Left renal pelvis (tissue), 4 donors: Measurements from ENCODE around the gene PLAA. TPM values are rescaled to one million over a fixed set of nuclear protein-coding genes. Genes with fewer than 3 reads are reported as not detected.
"Not testable (repeated sequence)": the region's sequence is repeated elsewhere in the genome, so short reads cannot be mapped to it uniquely, and the experiment has no call there.

ENCODE experiments used
- DNase-seq, 4 donors: peaks; one replicate each; pipeline ENCODE4 v3.0.0-alpha.2; 2013; ENCODE audit warnings: low read depth in 4 of 4, low spot score in 3 of 4
- polyA plus RNA-seq, 4 donors: library from polyadenylated mRNA; unstranded; fragments of 120-200 nt; gene quantifications; one replicate each; pipeline ENCODE4 v1.2.1, GENCODE V29; 2013; ENCODE audit not compliant: insufficient read length in 4 of 4

The PLAA gene
- polyA plus RNA-seq, 4 donors, result 33.8 to 51.9 (median 45.9) TPM

DNA sequence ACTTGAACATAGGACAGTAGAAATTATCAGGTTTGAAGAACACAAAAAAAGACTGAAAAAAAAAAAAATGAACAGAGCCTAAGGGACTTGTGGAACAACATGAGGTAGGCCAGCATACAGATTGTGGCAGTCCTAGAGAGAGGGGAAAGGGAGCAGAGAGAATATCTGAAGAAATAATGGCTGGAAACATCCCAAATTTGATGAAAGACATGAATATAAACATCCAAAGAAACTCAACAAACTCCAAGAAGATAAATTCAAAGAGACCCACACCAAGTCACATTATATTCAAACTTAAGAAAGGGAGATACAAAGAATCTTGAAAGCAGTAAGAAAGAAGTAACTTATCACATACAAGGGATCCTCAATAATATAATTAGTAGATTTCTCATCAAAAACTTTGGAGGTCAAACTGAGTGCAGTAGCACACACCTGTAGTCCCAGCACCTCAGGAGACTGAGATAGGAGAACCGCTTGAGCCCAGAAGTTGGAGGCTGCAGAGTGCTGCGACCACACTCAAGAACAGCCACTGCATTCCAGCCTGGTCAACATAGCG lies 9.1 kb downstream of the PLAA start:
- no peak for DNase-seq

DNA sequence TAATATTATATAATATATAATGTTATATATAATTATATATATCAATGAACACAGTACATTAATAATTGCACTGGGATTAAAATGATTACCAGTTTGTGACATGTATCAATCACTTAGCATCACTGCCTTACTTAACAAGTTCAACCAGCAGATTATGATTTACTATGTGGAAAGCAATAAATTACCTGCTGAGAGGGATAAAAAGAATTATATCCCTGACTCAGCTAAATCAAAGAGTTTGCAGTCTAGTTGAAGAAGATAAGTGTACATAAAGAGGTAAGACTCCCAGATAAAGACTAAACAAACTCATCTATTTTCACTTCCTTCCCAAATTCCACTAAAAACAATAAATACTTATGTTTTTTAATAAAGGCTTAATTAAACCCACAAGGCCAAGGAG lies 11.2 kb downstream of the PLAA start:
- DNase-seq, result no peak

DNA sequence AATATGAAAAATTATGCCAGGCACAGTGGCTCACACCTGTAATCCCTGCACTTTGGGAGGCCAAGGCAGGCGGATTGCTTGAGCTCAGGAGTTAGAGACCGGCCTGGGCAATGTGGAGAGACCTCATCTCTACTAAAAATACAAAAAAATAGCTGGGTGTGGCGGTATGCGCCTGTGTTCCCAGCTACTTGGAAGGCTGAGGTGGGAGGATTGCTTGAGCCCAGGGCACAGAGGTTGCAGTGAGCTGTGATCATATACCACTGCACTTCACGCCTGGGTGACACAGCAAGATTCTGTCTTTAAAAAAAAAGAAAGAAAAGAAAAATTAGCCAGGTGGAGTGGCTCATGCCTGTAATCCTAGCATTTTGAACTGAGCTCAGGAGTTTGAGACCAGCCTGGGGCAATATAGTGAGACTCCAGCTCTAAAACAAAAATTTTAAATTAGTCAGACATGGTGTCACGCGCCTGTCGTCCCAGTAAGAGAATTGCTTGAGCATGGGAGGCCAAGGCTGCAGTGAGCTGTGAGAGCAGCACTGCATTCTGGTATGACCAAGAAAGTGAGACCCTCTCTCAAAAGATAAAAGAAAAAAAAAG lies 18.0 kb downstream of the PLAA start:
- DNase-seq, result no peak

DNA sequence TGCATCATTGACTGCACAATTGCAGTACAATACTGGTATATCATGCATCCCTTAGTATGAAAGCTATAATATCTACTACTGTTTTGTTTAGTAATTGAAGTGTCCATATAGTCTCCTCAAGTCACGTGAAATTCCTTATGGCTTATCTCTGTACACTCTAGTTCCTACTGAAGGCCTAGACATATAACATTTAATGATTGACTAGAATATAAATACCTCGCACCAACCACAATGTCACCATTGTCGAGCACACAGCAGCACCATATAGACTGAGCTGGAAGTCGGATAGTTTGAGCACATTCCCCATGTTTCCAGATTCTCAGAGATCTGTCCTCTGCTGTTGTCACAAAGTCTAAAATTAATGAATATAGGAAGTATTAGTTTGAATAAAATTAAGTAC lies 21.4 kb downstream of the PLAA start:
- DNase-seq, result no peak

DNA sequence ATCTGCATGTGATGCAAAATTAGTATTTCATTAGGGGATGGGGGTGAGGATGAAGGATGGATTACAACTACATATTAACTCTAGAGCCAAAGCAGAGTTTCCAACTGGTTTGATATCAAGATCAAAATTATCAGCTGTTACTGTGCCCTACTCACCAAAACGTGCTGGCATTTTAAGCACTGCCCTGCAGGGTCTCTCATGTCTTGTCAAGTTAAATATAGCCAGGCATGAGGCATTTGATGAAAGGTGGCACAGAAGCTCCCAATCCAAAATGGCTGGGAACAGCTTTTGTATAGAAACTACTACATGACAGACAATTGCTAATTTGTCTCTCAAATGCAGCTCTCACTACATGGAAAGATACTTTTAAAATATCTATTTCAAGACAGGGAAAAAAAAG lies 27.3 kb downstream of the PLAA start:
- DNase-seq, result no peak

DNA sequence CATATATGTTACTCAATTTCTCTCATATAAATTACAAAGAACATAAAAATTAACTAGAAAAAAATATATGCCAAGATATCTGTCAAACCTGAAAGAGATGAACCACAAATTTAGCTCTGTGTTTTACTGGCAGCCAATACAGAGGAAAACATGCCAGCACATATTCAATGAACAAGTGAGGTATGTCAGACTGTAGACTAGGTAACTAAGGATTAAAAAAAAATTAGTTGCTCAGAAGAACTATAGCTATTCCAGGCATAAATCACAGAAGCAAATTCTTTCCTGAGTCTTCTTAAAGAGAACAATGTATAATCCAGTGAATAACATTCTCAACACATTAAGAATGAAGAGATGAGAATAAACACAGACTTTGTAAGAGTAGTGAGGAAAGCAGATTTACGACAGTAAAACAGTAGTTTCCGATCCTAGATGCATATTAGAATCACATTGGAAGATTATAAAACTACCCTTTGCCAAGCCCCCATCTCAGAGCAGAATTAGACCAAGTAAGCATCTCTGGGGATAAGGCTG lies 33.8 kb downstream of the PLAA start:
- DNase-seq, result no peak

DNA sequence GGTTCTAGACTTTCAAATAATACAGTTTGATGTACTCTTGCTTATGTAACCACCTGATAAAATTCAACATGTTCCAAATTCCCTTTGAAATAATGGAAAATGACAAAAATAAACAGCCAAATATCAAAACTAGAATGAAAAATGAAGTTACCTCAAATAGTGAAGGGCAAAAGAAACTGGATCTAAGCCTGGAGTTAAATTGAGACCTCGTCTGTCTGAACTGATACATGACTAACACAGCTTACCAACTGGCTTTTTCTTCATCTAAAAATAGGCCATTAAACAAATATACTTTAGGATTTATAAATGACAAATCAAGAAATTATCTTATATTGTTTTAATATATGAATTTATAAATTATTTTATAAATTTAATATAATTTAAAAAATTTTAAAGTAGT lies 42.4 kb downstream of the PLAA start:
- DNase-seq, result no peak

DNA sequence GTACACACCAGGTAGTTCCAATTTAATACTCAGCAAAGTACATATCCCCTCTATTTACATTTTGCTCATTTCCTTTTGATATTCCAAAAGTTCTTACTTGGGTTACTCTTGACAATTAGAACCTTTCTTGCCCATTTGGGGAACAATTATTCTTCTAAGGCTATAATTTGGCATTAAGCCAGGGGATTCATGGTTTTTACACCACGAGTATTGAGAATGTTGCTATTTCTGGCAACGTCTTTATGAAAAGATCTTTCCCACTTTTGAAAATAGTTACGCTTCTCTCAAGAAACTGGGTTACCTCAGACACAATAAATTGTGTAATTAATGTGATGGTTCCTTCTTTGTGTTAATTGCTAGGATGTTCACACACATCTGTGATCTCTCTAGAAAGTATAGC lies 43.0 kb downstream of the PLAA start:
- DNase-seq, result no peak

DNA sequence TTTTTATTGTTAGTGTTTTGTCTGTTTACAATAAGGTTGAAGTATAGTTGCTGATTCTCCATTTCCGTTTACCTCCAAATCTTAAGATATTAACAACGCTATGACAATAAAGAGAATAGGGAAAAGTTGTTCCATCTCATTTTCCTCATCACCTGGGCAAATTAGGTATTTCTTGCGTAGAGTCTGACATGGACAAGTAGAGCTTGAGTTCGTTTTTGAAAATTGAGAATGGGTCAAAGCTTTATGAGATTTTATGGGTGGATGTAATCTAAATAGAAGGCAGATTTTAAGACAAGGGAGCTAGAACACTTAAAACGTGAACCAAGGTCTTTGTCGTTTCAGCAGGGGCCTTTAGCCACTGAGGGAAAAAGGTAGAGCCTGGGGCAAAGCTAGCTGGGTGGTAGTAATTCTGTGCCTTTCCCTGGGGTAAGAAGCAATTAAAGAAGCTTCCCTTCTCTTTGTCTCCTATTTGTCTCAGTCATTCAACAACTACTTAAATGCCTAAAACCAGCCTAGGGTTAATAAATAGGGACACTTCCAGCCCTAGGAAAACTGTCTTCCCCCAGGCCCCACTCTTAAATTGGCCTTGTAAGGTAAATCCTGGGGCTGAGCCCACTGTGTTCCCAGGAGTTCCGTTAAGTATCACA lies 53.9 kb downstream of the PLAA start:
- peak in 1 of 4 donors; percentile 19 for DNase-seq

DNA sequence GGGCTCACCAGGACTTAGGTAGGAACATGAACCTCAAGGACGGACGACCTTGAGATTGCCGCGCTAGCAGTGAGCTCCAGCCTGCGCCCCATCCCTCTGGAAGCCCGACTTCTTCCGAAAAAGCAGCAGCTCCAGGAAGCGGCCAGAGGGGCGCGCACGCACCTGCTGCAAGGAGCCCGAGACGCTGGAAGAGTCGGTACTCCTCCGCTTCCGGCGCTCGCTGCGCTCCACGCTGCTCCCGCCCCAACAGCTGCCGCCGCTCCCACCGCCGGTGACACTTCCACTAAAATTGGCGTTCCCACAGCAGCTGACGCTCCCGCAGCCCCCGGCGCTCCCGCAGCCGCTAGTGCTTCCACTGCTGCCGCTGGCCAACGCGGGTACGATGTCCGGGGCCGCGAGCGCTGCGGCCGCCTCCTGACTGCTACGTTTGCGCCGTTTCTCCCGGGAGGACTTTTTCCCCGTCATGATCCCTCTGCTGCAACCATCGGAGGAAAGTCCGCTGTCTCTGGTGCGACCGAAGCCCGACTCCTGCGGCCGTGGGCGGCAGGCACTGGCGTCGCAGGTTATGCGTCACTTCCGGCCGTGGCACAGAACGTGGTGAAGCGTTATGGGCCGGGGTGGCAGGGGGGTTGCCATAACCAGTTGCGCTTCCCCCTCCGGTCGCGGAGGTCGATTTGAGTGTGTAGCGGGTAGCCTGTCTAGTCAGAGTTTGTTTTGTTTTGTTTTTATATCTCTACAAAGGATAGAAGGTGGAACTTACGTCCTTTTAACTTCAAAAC lies 54.6 kb downstream of the PLAA start, which contains the start of gene CAAP1:
CAAP1 (minus strand) TSS at position 552 of the 779 bp plus-strand sequence; CDS start at position 465, 87 bp downstream.
- DNase-seq, result peak; percentile 84 to 89 (median 86)

DNA sequence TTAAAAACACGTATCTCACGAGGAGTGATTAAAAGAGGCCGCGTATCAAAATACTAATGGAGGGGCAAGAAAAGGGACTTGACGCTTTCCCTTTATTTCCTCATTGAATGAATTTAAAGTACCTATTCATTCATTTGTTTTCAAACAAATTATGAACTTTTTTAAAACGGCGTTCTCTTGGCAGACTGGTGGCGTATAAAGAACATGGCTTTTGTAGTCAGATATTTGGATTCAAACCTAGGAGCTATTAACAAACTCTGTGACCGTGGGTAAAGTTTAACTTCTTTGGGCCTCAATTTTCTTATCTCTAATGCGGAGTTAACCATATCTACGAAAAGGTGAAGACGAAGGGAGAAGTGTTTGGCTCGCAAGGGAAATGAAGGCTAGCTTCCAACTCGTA lies 55.3 kb downstream of the PLAA start:
- DNase-seq, result peak in 2 of 4 donors; percentile 6 to 19

DNA sequence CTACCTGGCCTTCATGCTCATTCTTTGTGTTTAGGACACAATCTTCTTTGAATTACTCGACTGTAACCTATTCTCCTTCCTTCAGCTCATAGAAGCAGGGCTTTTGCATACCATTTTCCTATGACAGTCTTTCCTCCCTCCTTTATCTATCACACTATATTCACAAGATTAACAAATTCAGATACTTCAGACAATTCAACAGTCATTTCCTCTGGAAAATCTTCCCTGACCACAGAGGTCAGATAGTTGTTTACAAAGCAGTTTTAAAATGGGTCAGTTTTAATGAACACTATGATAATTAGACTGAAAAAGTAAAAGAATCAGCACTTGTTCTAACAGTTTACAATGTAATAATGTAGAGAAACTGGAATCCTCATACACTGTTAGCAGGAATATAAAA lies 58.8 kb downstream of the PLAA start:
- DNase-seq, result no peak

DNA sequence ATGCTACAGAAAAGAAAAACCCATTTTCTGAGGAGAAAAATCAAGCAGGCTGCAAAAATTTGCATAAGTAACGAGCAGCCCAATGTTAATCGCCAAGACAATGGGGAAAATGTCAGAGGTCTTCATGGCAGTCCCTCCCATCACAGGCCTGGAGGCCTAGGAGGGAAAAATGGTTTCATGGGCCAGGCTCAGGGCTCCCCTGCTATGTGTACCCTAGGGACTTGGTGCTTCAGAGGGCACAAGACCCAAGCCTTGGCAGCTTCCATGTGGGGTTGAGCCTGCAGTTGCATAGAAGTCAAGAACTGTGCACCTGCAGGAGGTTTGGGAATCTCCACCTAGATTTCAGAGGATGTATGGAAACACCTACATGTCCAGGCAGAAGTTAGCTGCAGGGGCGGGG lies 64.9 kb downstream of the PLAA start:
- DNase-seq, result no peak

DNA sequence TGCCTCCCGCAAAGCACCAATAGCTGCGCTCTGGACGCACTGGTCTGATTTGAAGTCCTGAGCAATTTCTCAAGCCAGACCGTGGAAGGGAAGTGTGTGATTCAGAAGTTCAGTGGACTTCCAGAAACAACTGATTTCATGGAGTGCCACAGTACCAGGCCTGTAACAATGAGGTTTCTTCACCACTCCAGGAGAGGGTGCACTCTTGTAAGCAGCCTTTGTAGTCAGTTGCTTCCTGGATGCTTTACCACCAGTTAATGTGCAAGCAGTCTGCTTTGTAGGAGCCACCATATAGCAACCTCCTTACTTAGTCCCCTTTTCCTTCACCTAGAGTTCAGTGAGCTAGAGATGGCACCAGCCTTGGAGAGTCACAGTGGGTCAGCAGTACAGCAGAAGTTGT lies 66.8 kb downstream of the PLAA start:
- DNase-seq, result no peak

DNA sequence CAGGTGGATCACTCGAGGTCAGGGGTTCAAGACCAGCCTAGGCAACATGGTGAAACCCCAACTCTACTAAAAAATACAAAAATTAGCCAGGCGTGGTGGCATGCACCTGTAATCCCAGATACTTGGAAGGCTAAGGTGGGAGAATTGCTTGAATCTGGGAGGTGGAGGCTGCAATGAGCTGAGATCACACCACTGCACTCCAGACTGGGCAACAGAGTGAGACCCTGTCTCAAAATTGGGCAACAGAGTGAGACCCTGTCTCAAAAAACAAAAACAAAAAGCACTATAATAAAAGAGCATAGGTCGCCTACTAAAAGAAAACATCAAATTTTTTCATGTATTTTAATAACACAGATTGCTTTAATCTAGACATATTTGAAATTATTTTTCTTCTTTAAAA lies 71.9 kb downstream of the PLAA start:
- not testable (repeated sequence) for DNase-seq

DNA sequence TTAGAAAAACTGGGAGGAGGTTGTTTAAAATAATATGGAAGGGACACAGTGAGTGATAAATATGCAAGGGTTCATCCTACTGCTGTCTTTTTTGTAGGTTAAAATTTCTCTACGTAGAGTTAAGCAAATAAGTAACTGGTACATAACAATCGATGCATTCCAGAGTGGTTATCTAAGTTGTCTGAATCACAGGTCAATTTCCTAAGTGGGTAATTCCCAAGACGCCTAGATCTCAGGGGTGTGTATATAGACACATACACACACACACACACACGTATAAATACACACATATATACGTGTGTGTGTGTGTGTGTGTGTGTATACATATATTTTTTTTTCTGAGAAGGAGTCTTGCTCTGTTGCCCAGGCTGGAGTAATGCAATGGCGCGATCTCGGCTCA lies 76.8 kb downstream of the PLAA start:
- DNase-seq, result no peak

DNA sequence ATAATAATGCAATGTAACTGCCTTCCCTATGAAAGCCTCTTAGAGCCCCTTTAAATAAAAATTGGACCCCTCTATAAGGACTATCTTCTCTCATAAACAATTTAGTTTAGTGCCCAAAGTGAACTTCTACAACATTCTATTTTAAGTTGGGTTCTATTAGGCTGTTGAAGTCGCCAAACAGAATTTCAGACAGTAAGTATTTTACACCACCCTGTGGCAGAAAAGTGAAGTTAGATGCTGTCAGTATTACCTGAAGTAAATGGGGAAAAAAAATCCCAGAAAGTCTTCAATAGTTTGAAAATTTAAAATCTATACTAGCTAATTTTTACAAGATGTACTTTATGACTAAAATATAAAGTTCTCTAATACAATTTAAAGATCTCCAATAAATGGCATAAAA lies 84.0 kb downstream of the PLAA start:
- DNase-seq, result peak in 1 of 4 donors; percentile 6

DNA sequence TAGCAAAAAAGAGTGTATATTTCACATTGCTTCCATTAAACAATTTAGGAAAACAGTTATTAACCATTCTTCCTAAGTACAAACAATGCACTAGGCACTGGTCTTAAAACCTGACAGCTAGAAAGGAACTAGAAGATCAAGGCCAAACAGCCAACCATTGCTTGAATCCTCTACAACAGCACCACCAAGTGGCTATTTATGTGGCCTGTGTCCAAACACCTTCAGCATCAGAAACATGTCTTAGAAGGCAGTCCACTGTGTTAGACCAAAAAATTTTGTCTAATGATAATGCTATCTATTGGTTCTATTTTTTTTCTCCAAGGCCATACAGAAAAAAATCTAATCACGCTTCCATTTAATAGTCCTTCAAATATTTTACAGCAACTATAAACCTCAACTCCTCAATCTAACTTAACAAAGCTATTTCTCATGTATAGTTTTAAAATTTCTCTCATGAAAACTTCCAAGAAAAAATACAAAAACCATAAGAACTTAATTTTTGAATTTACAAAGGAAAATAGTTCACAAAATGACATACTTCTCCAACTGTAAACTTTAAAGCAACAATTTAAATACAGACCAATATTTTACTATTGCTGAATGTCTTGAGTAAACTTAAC lies 90.5 kb downstream of the PLAA start:
- peak in 1 of 4 donors; percentile 7 for DNase-seq
